DOHH2 (cell line): ENCODE results near the gene SVIL.

Experiments
- EZH2phosphoT487 ChIP-seq: fragments of 200-600 bp; sonication (generic); IDR thresholded peaks from 2 replicates; pipeline ENCODE4 v1.6.1; 2017; ENCODE audit warnings: borderline replicate concordance, mild to moderate bottlenecking, antibody characterized with exemption, low read length, moderate library complexity, mixed read lengths
- TF ChIP-seq, protein P1 (sequence below): fragments of 200-600 bp; sonication (generic); IDR thresholded peaks from one replicate; pipeline ENCODE4 v1.5.1; 2014; ENCODE audit warnings: antibody characterized with exemption, mild to moderate bottlenecking, low read depth, low read length; ENCODE audit not compliant: poor library complexity, severe bottlenecking

DNA sequence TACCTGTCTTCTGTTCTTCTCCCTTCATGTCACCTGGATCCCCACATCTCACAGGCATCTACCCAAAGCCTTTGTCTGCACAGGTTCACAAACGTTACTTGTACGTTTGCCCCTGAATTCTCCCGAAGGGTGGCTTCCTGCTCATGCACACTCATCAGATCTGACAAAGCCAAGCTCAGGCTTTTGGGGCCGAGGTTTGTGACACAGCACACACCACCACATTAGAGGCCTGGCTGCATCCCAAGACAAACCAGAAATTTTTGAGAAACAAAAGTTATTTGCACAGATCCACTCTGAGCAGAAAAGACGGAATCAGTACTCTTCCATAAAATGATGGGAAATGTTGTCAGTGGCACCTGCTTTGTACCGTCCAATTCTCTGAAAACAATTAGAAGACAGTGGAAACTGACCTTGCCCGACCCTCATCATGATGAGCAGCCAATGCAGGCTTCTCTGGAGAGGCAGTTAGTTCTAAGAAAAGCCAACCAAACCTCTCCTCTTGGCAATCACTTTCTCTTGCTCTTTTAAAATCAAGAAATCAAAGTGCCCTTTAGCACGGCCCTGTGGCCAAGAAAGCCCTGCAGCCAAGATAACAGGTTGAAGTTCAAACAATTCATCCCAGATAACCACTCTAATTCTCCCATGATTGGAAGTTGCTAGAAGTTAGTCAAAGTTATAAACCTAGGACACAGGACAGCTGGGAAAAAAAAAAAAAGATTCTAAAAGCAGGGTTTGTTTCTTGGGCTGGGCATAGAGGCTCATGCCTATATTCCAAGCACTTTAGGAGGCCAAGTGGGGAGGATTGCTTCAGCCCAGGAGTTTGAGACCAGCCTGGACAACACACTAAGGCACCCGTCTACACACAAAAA, 13.6 kb upstream of the SVIL start:
- TF ChIP-seq, protein P1, sequence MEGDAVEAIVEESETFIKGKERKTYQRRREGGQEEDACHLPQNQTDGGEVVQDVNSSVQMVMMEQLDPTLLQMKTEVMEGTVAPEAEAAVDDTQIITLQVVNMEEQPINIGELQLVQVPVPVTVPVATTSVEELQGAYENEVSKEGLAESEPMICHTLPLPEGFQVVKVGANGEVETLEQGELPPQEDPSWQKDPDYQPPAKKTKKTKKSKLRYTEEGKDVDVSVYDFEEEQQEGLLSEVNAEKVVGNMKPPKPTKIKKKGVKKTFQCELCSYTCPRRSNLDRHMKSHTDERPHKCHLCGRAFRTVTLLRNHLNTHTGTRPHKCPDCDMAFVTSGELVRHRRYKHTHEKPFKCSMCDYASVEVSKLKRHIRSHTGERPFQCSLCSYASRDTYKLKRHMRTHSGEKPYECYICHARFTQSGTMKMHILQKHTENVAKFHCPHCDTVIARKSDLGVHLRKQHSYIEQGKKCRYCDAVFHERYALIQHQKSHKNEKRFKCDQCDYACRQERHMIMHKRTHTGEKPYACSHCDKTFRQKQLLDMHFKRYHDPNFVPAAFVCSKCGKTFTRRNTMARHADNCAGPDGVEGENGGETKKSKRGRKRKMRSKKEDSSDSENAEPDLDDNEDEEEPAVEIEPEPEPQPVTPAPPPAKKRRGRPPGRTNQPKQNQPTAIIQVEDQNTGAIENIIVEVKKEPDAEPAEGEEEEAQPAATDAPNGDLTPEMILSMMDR: no peak
- no peak for TF ChIP-seq EZH2phosphoT487
